DOHH2 (cell line): Measurements from ENCODE around the gene ETFA.

Source experiments
- H3F3A ChIP-seq: fragments of 200-600 bp; sonication (generic), shearing (Covaris generic); 2 replicates; pipeline ENCODE4 v1.6.0; 2016; ENCODE audit warnings: antibody characterized with exemption, mild to moderate bottlenecking; ENCODE audit not compliant: control insufficient read depth, insufficient read depth
- H3K27ac ChIP-seq: fragments of 200-600 bp; sonication (generic); 2 replicates; pipeline ENCODE4 v1.5.1; 2014; ENCODE audit warnings: low read depth, mild to moderate bottlenecking, low read length, moderate library complexity
- H3K27me3 ChIP-seq: fragments of 200-600 bp; sonication (generic); 2 replicates; pipeline ENCODE4 v1.6.1; 2014; ENCODE audit warnings: mild to moderate bottlenecking, low read length, mixed read lengths; ENCODE audit not compliant: control insufficient read depth
- H3K36me3 ChIP-seq: fragments of 200-600 bp; sonication (generic); 2 replicates; pipeline ENCODE4 v1.6.1; 2014; ENCODE audit warnings: mild to moderate bottlenecking, low read length, moderate library complexity, mixed read lengths; ENCODE audit not compliant: control insufficient read depth
- H3K4me1 ChIP-seq: fragments of 200-600 bp; sonication (generic); 2 replicates; pipeline ENCODE4 v1.6.1; 2014; ENCODE audit warnings: mild to moderate bottlenecking, low read length, mixed read lengths; ENCODE audit not compliant: control insufficient read depth
- H3K4me2 ChIP-seq: fragments of 200-600 bp; sonication (generic); 2 replicates; pipeline ENCODE4 v1.6.0; 2014; ENCODE audit warnings: mild to moderate bottlenecking, low read length, moderate library complexity
- H3K4me3 ChIP-seq: fragments of 200-600 bp; sonication (generic); 2 replicates; pipeline ENCODE4 v1.5.1; 2014; ENCODE audit warnings: mild to moderate bottlenecking, low read length, mixed read lengths
- H3K79me2 ChIP-seq: fragments of 200-600 bp; sonication (generic); 2 replicates; pipeline ENCODE4 v1.6.1; 2014; ENCODE audit warnings: mild to moderate bottlenecking, low read length, mixed read lengths; ENCODE audit not compliant: control insufficient read depth
- H3K9me2 ChIP-seq: fragments of 200-600 bp; sonication (generic); replicated peaks from 2 replicates; pipeline ENCODE4 v1.6.1; 2014; ENCODE audit warnings: mild to moderate bottlenecking, low read length, mixed read lengths; ENCODE audit not compliant: control insufficient read depth
- H3K9me3 ChIP-seq: fragments of 200-600 bp; sonication (generic); 2 replicates; pipeline ENCODE4 v1.6.1; 2014; ENCODE audit warnings: antibody characterized with exemption, low read length, mixed read lengths; ENCODE audit not compliant: control insufficient read depth, insufficient read depth
- H4K20me1 ChIP-seq: fragments of 200-600 bp; sonication (generic); 2 replicates; pipeline ENCODE4 v1.6.0; 2014; ENCODE audit warnings: low read depth, mild to moderate bottlenecking, antibody characterized with exemption, low read length, moderate library complexity; ENCODE audit not compliant: control insufficient read depth, insufficient read depth
- EZH2phosphoT487 ChIP-seq: fragments of 200-600 bp; sonication (generic); IDR thresholded peaks from 2 replicates; pipeline ENCODE4 v1.6.1; 2017; ENCODE audit warnings: borderline replicate concordance, mild to moderate bottlenecking, antibody characterized with exemption, low read length, moderate library complexity, mixed read lengths
- TF ChIP-seq, protein P1 (sequence below): fragments of 200-600 bp; sonication (generic); IDR thresholded peaks from one replicate; pipeline ENCODE4 v1.5.1; 2014; ENCODE audit warnings: antibody characterized with exemption, mild to moderate bottlenecking, low read depth, low read length; ENCODE audit not compliant: poor library complexity, severe bottlenecking

ETFA gene

GRCh38 chr15:76353023-76353577 is 41.8 kb upstream of the ETFA start:
- Histone ChIP-seq H3F3A (no peaks in the 10 kb centered on the region), H3K9me3 (no peaks in the 10 kb centered on the region), H4K20me1 (no peaks in the 10 kb centered on the region), H3K79me2 (no peaks in the 10 kb centered on the region), H3K36me3 (no peaks in the 10 kb centered on the region), H3K4me2 (no peak overlapping the region), H3K27me3 (0 out of 2 replicates have a peak, but pooled peaks cover 4% of the 10 kb centered on the region), H3K4me1 (no peaks in the 10 kb centered on the region), H3K27ac (no peak overlapping the region), H3K4me3 (no peak overlapping the region), H3K9me2 (no peaks in the 10 kb centered on the region)
- TF ChIP-seq, protein P1, sequence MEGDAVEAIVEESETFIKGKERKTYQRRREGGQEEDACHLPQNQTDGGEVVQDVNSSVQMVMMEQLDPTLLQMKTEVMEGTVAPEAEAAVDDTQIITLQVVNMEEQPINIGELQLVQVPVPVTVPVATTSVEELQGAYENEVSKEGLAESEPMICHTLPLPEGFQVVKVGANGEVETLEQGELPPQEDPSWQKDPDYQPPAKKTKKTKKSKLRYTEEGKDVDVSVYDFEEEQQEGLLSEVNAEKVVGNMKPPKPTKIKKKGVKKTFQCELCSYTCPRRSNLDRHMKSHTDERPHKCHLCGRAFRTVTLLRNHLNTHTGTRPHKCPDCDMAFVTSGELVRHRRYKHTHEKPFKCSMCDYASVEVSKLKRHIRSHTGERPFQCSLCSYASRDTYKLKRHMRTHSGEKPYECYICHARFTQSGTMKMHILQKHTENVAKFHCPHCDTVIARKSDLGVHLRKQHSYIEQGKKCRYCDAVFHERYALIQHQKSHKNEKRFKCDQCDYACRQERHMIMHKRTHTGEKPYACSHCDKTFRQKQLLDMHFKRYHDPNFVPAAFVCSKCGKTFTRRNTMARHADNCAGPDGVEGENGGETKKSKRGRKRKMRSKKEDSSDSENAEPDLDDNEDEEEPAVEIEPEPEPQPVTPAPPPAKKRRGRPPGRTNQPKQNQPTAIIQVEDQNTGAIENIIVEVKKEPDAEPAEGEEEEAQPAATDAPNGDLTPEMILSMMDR, result no peak

DNA sequence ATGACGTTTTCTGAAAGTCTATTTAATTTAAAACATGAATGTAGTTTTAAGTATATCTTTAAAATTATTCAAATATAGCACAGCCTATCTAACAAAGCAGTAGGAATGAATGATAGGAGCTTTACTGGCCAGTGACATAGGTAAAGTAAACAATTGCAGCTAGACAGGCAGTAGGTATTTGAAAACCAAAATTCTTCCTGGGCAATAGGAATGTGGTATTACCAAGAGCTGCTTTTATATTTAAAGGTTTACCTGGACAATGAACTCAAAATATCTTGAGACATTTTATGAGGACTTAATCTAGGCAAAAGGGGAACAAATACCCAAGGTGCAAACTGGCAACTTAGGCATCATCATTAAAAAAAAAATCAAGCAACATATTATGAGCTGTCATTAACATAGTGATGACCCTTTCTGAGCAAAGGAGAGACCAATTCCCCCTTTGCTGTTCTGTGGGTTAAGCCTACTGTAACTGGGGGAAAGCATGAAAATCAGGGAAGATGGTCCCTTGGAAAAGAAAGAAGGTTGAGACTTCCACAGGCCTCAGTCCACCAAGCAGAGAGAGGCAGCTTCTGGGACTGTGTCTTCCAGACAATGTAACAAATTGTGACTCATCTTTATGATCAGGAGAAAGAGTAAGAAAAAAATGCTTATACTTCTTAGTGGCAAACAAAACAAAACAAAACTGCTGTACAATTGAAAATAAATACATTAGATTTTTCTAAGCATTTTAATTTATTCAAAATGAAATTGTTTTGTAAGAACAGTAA is 38.2 kb upstream of the ETFA start:
- H3K4me3 ChIP-seq, result no peak overlapping the region
- H3K79me2 ChIP-seq, result no peaks in the 10 kb centered on the region
- no peak overlapping the region for H3K27ac ChIP-seq
- no peak overlapping the region for H3K4me2 ChIP-seq
- H3K27me3 ChIP-seq, result peaks cover 10% of the 10 kb centered on the region; the same call in 1 of the 2 replicates
- no peaks in the 10 kb centered on the region for H3K9me2 ChIP-seq
- H3K9me3 ChIP-seq, result no peaks in the 10 kb centered on the region
- peaks cover 6% of the 10 kb centered on the region; the same call in 1 of the 2 replicates for H3K4me1 ChIP-seq
- H4K20me1 ChIP-seq, result no peaks in the 10 kb centered on the region
- peaks cover under 1% of the 10 kb centered on the region; the same call in 1 of the 2 replicates for H3F3A ChIP-seq
- TF ChIP-seq EZH2phosphoT487, result no peak
- TF ChIP-seq, protein P1, result no peak
- no peaks in the 10 kb centered on the region for H3K36me3 ChIP-seq

DNA sequence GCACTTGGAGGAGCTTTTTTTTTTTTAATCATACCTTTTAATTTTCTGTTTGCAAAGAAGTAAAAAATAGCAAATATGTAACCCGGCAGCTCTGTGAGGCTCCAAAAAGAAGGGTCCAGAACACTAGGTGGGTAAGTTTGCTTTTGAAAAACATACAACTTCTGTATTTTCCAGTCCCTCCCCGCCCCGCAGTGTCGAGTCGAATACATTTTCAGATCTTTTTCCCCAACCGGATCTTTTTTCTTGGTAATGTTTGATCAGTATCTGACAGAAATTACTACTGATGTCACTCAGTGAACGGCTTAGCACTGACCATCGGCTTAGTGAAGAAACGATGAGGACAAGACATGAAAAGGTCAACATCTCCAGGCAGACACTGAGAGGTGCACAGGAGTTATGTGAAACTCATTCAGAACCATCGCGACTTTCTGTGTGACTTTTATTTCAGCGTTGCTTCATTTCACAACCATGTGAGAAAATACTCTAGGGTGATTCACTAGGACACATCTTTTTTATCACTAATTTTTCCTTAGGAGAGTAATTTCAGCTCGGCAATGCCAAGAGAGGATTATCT is 36.3 kb upstream of the ETFA start:
- H3K27ac ChIP-seq, result no peak overlapping the region
- H4K20me1 ChIP-seq, result no peaks in the 10 kb centered on the region
- H3K4me2 ChIP-seq, result no peak overlapping the region
- no peak overlapping the region for H3K4me3 ChIP-seq
- peaks cover 10% of the 10 kb centered on the region; the same call in 1 of the 2 replicates for H3K27me3 ChIP-seq
- no peaks in the 10 kb centered on the region for H3K9me3 ChIP-seq
- peaks cover 7% of the 10 kb centered on the region; the same call in 1 of the 2 replicates for H3F3A ChIP-seq
- no peaks in the 10 kb centered on the region for H3K9me2 ChIP-seq
- H3K36me3 ChIP-seq, result no peaks in the 10 kb centered on the region; the same call in 1 of the 2 replicates
- no peak for TF ChIP-seq EZH2phosphoT487
- TF ChIP-seq, protein P1, result no peak
- no peaks in the 10 kb centered on the region for H3K79me2 ChIP-seq
- H3K4me1 ChIP-seq, result peaks cover 6% of the 10 kb centered on the region; the same call in 1 of the 2 replicates
